ENCODE results near the gene SLC66A2.

- TF ChIP-seq CTCF (IDR thresholded peaks at IDR 0.05) (no peak), POLR2A (IDR thresholded peaks at IDR 0.05) (no peak)
Observed at GRCh38 chr18:79971986-79972385, 20.5 kb upstream of the SLC66A2 start.
